Upper lobe of left lung (tissue), 4 donors: Measurements from ENCODE around the gene UBE2L5.

Experiments
- POLR2AphosphoS5 ChIP-seq, 2 donors: sonication (generic); formaldehyde crosslinking; IDR thresholded peaks; one replicate each; pipeline ENCODE4 v1.5.1; 2017; ENCODE audit warnings: antibody characterized with exemption in 2 of 2
- TF ChIP-seq, protein P1 (sequence below), 6 experiments: fragments of 450-650 bp in 4 of 6; fragments of 200-600 bp in 2 of 6; sonication (generic) in 2 of 6; IDR thresholded peaks; one replicate each; pipeline ENCODE4 v1.5.1; 2016 to 2019; ENCODE audit warnings: antibody characterized with exemption in 6 of 6

DNA sequence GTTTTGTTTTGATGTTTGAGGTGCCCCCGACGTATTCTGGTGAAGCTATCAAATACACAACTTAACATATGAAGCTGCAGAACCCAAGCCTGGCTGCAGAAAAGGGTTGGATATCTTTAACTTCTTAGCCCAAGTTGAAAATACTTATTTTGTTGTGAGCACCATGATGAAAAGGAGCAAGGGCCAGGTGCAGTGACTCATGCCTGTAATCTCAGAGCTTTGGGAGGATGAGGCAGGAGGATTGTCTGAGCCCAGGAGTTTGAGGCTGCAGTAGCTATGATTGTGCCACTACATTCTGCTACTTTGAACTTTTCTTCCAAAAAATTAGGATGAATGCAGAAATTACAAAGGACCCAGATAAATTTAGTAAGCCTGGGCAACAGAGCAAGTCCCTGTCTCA, 44.1 kb upstream of the UBE2L5 start:
- TF ChIP-seq, protein P1, sequence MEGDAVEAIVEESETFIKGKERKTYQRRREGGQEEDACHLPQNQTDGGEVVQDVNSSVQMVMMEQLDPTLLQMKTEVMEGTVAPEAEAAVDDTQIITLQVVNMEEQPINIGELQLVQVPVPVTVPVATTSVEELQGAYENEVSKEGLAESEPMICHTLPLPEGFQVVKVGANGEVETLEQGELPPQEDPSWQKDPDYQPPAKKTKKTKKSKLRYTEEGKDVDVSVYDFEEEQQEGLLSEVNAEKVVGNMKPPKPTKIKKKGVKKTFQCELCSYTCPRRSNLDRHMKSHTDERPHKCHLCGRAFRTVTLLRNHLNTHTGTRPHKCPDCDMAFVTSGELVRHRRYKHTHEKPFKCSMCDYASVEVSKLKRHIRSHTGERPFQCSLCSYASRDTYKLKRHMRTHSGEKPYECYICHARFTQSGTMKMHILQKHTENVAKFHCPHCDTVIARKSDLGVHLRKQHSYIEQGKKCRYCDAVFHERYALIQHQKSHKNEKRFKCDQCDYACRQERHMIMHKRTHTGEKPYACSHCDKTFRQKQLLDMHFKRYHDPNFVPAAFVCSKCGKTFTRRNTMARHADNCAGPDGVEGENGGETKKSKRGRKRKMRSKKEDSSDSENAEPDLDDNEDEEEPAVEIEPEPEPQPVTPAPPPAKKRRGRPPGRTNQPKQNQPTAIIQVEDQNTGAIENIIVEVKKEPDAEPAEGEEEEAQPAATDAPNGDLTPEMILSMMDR (IDR thresholded peaks at IDR 0.05): no peak
- TF ChIP-seq POLR2AphosphoS5 (IDR thresholded peaks at IDR 0.05): no peak
